Breast epithelium (tissue), 3 donors: ENCODE measurements around the gene AP4S1.
"Not testable (repeated sequence)": the region's sequence is repeated elsewhere in the genome, so short reads cannot be mapped to it uniquely, and the experiment has no call there.

Experiments used
- CTCF ChIP-seq, 3 donors: fragments of 450-650 bp; IDR thresholded peaks; one replicate each; pipeline ENCODE4 v1.5.1; 2016 to 2017; ENCODE audit warnings: antibody characterized with exemption in 3 of 3, mild to moderate bottlenecking in 3 of 3, moderate library complexity in 3 of 3
- POLR2AphosphoS5 ChIP-seq, 3 donors: sonication (generic); formaldehyde crosslinking; IDR thresholded peaks; one replicate each; pipeline ENCODE4 v1.6.1; 2017; ENCODE audit warnings: antibody characterized with exemption in 3 of 3

DNA sequence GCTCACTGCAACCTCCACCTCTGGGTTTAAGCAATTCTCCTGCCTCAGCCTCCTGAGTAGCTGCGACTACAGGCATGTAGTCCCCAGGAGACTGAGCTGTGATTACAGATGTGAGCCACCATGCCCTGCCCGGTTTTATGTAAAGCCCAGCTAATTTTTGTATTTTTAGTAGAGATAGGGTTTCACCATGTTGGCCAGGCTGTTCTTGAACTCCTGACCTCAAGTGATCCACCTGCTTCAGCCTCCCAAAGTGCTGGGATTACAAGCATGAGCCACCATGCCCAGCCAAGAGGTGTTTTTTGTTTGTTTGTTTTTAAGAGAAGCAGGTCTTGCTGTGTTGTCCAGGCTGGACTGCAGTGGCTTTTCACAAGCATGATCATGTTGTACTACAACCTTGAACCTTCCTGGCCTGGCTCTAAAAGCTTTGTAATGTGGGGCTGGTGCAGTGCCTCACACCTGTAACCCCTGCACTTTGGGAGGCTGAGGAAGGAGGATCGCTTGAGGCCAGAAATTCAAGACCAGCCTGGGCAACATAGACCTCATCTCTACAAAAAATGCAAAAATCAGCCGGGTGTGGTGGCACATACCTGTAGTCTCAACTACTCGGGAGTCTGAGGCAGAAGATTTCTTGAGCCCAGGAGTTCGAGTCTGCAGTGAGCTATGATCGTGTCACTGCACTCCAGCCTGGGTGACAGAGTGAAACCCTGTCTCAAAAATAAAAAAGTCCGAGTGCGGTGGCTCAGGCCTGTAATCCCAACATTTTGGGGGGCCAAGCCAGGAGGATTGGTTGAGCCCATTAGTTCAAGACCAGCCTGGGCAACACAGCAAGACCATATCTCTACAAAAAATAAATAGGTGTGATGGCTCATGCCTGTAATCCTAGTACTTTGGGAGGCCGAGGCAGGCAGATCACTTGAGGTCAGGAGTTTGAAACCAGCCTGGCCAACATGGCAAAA, 68.7 kb downstream of the AP4S1 start:
- not testable (repeated sequence) for TF ChIP-seq POLR2AphosphoS5, CTCF (IDR thresholded peaks at IDR 0.05)
